ENCODE results near the gene MSRB1.

The MSRB1 gene

DNA sequence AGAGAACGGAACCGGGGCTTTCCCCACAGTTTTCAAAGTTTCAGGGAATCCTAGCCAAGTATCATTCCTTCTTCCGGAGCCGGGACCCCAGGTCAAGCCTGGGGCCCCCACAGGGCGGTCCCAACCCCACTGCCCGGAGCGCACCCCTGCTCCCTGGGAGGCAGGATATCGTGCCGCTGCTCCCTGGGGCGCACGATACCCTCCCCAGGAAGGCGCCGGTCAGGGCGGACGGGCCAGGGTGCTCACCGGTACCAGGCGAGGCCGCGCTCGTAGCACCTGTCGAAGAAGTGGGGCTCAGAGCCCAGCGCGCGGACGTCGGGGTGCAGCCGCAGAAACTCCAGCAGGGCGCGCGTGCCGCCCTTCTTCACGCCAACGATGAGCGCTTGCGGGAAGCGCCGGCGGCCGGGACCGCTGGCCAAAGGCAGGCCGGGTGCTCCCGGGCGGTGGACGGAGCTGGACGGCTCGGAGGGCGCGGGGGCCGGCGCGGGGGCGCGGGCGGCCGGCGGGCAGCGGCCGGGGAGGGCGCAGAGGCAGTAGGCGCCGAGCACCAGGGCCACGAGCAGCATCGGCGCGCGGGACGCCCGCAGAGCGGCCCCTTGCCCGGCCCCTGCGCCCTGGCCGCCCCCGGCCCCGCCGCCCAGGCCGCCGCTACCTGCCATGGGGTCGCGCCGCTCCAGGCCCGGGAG lies 25.2 kb downstream of the MSRB1 start:
- DNase-seq (ENCODE audit: low spot score) = no peak
- TF ChIP-seq, protein P1, sequence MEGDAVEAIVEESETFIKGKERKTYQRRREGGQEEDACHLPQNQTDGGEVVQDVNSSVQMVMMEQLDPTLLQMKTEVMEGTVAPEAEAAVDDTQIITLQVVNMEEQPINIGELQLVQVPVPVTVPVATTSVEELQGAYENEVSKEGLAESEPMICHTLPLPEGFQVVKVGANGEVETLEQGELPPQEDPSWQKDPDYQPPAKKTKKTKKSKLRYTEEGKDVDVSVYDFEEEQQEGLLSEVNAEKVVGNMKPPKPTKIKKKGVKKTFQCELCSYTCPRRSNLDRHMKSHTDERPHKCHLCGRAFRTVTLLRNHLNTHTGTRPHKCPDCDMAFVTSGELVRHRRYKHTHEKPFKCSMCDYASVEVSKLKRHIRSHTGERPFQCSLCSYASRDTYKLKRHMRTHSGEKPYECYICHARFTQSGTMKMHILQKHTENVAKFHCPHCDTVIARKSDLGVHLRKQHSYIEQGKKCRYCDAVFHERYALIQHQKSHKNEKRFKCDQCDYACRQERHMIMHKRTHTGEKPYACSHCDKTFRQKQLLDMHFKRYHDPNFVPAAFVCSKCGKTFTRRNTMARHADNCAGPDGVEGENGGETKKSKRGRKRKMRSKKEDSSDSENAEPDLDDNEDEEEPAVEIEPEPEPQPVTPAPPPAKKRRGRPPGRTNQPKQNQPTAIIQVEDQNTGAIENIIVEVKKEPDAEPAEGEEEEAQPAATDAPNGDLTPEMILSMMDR (IDR thresholded peaks at IDR 0.05; ENCODE audit: extremely low read depth, missing control alignments) = no peak

DNA sequence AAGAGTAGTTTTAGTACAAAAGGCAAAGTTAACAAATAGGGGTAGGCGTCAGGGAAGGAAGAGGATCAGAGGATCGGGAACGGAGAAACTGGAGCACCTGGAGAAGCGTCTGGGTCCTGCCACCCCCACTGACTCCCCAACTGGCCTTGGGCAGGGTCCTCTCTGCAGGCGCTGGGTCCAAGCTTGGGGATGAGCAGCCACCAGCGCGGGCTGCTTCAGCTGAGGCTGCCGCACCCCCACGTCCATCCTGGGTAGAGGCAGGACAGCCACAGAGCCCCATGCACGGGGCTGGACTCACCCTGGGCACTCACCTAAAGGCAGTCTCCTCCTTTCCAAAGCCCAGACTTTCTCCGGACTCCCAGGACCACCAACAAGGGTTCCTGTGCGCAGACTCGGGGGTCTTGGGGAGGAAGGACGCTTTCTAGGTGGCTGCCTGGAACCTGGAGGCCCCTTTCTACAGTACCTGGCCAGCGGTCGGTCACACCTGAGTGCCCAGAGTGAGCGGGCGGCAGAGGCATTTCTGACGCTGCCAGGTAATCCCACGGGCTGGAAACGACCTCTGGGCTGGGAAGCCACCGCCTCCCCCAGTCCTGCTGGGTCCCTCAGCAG lies 25.8 kb downstream of the MSRB1 start:
- TF ChIP-seq, protein P1 (IDR thresholded peaks at IDR 0.05; ENCODE audit: extremely low read depth, missing control alignments) = no peak
- DNase-seq (ENCODE audit: low spot score) = no peak

DNA sequence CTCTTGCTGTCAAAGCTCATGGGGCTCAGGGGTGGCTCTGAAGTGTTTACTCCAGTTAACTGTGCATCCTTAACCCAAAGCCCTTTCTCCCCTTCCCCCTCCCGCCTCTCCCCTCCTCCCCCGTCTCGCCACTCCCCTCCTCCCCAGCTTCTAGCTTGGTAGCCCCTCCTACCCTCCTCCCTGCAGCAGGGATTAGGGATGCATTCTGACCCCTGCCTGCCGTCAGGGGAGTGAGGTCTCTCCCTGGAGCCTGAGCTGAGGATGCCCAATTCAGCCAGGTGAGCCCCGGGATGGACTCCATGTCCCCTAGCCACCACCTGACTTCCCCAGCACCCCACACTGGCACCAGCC lies 26.4 kb downstream of the MSRB1 start:
- no peak for DNase-seq (ENCODE audit: low spot score)

DNA sequence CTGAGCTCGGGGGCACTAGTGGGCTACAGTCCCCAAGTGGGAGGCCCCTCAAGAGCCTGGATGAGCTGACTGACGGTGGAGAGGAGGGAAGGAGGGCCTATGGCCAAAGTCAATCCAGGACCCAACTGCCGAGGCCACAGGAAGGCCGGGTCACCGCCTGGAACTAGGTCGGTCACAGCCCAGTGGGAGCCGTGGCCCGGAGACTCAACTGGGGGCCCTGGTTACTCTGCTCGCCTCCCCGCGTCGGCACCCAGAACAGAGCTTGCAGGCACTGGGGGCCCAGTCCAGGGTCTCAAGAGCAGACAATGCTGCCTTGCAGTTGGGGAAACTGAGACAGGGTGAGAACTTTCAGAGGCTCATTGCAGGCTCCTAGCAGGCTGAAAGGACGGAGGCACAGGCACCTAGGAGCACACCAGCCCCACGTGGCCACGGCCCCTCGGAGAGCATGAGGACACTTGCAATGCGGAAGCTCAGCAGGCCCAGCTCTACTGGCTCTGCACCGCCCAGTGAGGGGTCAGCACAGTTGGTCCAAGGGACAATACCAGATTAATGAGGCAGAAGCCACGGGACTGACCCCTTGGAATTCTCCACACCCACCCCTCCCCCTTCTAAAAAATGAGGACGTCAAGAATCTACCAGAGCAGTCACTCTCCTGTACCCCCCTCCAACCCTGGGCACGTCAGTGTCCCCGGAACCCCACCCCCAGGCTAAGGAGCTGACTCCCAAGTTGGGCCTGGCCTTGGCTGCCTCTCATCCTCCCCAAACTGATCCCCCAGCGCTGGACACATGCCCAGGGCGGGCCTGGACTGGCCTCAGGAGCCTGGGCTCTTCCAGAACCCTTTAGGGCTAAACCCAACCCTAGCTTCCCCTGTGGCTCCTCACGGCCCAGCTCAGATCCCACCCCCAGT lies 27.0 kb downstream of the MSRB1 start:
- no peak for DNase-seq (ENCODE audit: low spot score)
- TF ChIP-seq, protein P1 (IDR thresholded peaks at IDR 0.05; ENCODE audit: extremely low read depth, missing control alignments) = no peak

More for the DNA sequence above, 26.4 kb downstream of the MSRB1 start:
- TF ChIP-seq, protein P1 (IDR thresholded peaks at IDR 0.05; ENCODE audit: extremely low read depth, missing control alignments) = no peak

DNA sequence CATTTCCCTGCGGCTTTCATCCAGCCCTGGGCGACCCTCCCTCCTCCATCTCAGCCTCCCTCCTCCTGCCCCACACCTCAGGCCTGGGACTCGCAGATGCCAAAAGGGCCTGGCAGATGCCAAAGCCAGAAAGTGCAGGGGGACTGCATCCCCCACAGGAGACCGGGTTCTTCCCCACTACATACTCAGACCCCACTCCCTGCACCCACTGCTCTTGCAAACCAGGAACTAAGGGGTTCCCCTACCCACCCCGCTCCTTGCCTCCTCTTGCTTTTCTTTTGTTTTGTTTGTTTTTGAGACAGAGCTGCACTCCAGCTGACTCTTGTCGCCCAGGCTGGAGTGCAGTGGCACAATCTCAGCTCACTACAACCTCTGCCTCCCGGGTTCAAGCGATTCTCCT lies 28.0 kb downstream of the MSRB1 start:
- no peak for DNase-seq (ENCODE audit: low spot score)
- TF ChIP-seq, protein P1 (IDR thresholded peaks at IDR 0.05; ENCODE audit: extremely low read depth, missing control alignments) = no peak

DNA sequence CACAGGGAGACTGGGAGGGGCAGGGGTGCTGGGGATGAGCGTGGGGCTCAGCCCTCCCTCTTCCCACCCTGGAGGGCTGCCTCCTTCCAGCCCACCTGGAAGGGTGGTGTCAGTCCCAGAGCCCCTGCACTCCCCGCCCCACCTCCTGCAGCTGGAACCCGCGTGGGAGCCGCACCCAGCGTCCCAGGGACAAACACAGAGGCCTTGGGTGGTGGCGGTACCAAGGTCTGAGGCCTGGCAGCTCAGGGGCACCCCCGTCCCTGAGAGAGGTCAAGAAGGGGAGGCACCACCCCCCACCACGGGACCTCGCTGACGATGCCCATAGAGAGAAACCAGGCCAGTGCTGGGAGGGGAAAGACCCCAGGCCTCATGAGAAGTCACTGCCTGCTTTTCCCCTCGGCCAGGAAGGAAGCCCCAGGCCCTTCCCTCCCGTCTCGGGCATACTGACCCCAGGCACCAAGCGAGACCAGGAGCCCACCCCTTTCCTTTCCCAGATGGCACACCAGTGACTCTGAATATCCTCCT lies 28.9 kb downstream of the MSRB1 start:
- no peak for DNase-seq (ENCODE audit: low spot score)
- TF ChIP-seq, protein P1 (IDR thresholded peaks at IDR 0.05; ENCODE audit: extremely low read depth, missing control alignments) = no peak

Data from GM20000 (cell line).